ENCODE measurements around the gene PTBP2. TPM values are rescaled to one million over a fixed set of nuclear protein-coding genes. Genes with fewer than 3 reads are reported as not detected.

PTBP2 gene
- total and polyA plus RNA-seq, 2 donors (not counting 1 experiment from before 2014, with no cell fraction given) = 18.7 to 33.6 TPM

- no peak for TF ChIP-seq CTCF (IDR thresholded peaks at IDR 0.05)
- no peak for TF ChIP-seq EZH2 (IDR thresholded peaks at IDR 0.05; ENCODE audit: borderline replicate concordance, insufficient read depth, low read depth, low read length, poor library complexity, severe bottlenecking)
- no peak overlapping the region for H2AFZ ChIP-seq (ENCODE audit: insufficient read depth, low read depth, low read length, poor library complexity, severe bottlenecking)
- CTCF ChIA-PET = no interaction called here
- H3K27me3 ChIP-seq (replicated peaks in 1 of 4; ENCODE audit: control extremely low read depth in 1 of 4, control insufficient read depth in 3 of 4, insufficient read depth in 4 of 4, low read length in 3 of 4) = no peaks in the 10 kb centered on the region
- no peaks in the 10 kb centered on the region for H3K4me1 ChIP-seq (ENCODE audit: control insufficient read depth in 2 of 2, insufficient read depth in 2 of 2, low read length in 2 of 2)
- H3K79me2 ChIP-seq (ENCODE audit: control insufficient read depth, insufficient read depth, low read length) = no peaks in the 10 kb centered on the region
- H3K4me2 ChIP-seq (replicated peaks; ENCODE audit: low read depth, low read length, poor library complexity, severe bottlenecking) = no peak overlapping the region
- ATAC-seq (ENCODE audit: low read depth) = no peak
- no peaks in the 10 kb centered on the region for H4K20me1 ChIP-seq (ENCODE audit: control insufficient read depth, insufficient read depth, low read length, poor library complexity, severe bottlenecking)
- no peak overlapping the region for H3K9ac ChIP-seq (ENCODE audit: low read length)
- Mint-ChIP-seq H3K9me3 (ENCODE audit: insufficient read depth) (no peaks in the 10 kb centered on the region), H3K4me3 (no peak overlapping the region), H3K27ac (no peak overlapping the region), H3K4me1 (no peaks in the 10 kb centered on the region), H3K27me3 (peaks cover 11% of the 10 kb centered on the region)
- H3K9me3 ChIP-seq (ENCODE audit: control extremely low read depth in 1 of 3, control insufficient read depth in 2 of 3, insufficient read depth in 1 of 3, low read length in 2 of 3) = no peaks in the 10 kb centered on the region
- intact Hi-C loops (cut with micrococcal nuclease) = no loop called here
- no peak overlapping the region for H3K27ac ChIP-seq (ENCODE audit: low read length in 2 of 2)
- no peaks in the 10 kb centered on the region for H3K36me3 ChIP-seq (replicated peaks in 1 of 2; ENCODE audit: control extremely low read depth in 1 of 2, control insufficient read depth in 1 of 2, extremely low read depth in 1 of 2, insufficient read depth in 2 of 2, low read length in 1 of 2)
- POLR2A ChIA-PET = no interaction called here
- DNase-seq = no peak
- no peak overlapping the region for H3K4me3 ChIP-seq (ENCODE audit: control extremely low read depth in 1 of 5, extremely low read depth in 1 of 5, insufficient read depth in 1 of 5, low read depth in 2 of 5, low read length in 4 of 5)
Observed at GRCh38 chr1:96684744-96685143, 36.8 kb upstream of the PTBP2 start.

GRCh38 chr1:96688767-96689166, 32.8 kb upstream of the PTBP2 start:
- no peak overlapping the region for H3K27ac ChIP-seq (ENCODE audit: low read length in 2 of 2)
- no peaks in the 10 kb centered on the region for H3K36me3 ChIP-seq (replicated peaks in 1 of 2; ENCODE audit: control extremely low read depth in 1 of 2, control insufficient read depth in 1 of 2, extremely low read depth in 1 of 2, insufficient read depth in 2 of 2, low read length in 1 of 2)
- H4K20me1 ChIP-seq (ENCODE audit: control insufficient read depth, insufficient read depth, low read length, poor library complexity, severe bottlenecking) = no peaks in the 10 kb centered on the region
- H3K79me2 ChIP-seq (ENCODE audit: control insufficient read depth, insufficient read depth, low read length) = no peaks in the 10 kb centered on the region
- peaks cover 0 to 5% (median 0%) of the 10 kb centered on the region in 3 donors for H3K9me3 ChIP-seq (ENCODE audit: control extremely low read depth in 1 of 3, control insufficient read depth in 2 of 3, insufficient read depth in 1 of 3, low read length in 2 of 3)
- TF ChIP-seq EZH2 (IDR thresholded peaks at IDR 0.05; ENCODE audit: borderline replicate concordance, insufficient read depth, low read depth, low read length, poor library complexity, severe bottlenecking) (no peak), CTCF (IDR thresholded peaks at IDR 0.05) (no peak)
- intact Hi-C loops (cut with micrococcal nuclease) = no loop called here
- no peak overlapping the region for H2AFZ ChIP-seq (ENCODE audit: insufficient read depth, low read depth, low read length, poor library complexity, severe bottlenecking)
- H3K4me3 ChIP-seq (ENCODE audit: control extremely low read depth in 1 of 5, extremely low read depth in 1 of 5, insufficient read depth in 1 of 5, low read depth in 2 of 5, low read length in 4 of 5) = no peak overlapping the region
- Mint-ChIP-seq H3K27me3 (peaks cover 7% of the 10 kb centered on the region), H3K9me3 (ENCODE audit: insufficient read depth) (no peaks in the 10 kb centered on the region), H3K4me3 (no peak overlapping the region), H3K27ac (no peak overlapping the region), H3K4me1 (no peaks in the 10 kb centered on the region)
- no peak for DNase-seq
- no peaks in the 10 kb centered on the region for H3K27me3 ChIP-seq (replicated peaks in 1 of 4; ENCODE audit: control extremely low read depth in 1 of 4, control insufficient read depth in 3 of 4, insufficient read depth in 4 of 4, low read length in 3 of 4)
- ATAC-seq (ENCODE audit: low read depth) = no peak
- no peak overlapping the region for H3K9ac ChIP-seq (ENCODE audit: low read length)
- ChIA-PET CTCF (interaction anchor here (0.5 kb wide), 1 partner anchor 965 kb away, joined by 4 read pairs; no protein-coding TSS in a partner anchor), POLR2A (no interaction called here)
- no peaks in the 10 kb centered on the region for H3K4me1 ChIP-seq (ENCODE audit: control insufficient read depth in 2 of 2, insufficient read depth in 2 of 2, low read length in 2 of 2)
- no peak overlapping the region for H3K4me2 ChIP-seq (replicated peaks; ENCODE audit: low read depth, low read length, poor library complexity, severe bottlenecking)
- WGBS (ENCODE audit: insufficient coverage) = no CpG with 5 or more reads among the region's 1 CpG

Measured in B cell (primary cell).